GM12878 (cell line): Measurements from ENCODE around the gene FAM24B. TPM values are rescaled to one million over a fixed set of nuclear protein-coding genes. Genes with fewer than 3 reads are reported as not detected.

Experiments used
- ATAC-seq: fragments of 200-7000 bp; cut with Tn5 transposase; 3 replicates; pipeline ENCODE4 v1.9.1; 2020; ENCODE audit warnings: mild to moderate bottlenecking, moderate library complexity
- BruUV-seq: library from RNA; stranded (reverse); fragments of 400-500 nt; replicated peaks from 2 replicates; lab custom pipeline; 2021; lab: Mats Ljungman, UMichigan
- CTCF ChIA-PET: fragments of 300-600 bp; sonication (Branson Sonifier 250); formaldehyde crosslinking; extraction: SDS; loops from one replicate; lab custom pipeline; 2021; ENCODE audit warnings: inconsistent platforms; lab: Yijun Ruan, JAX
- POLR2A ChIA-PET: fragments of 350-600 bp; formaldehyde crosslinking; extraction: SDS; loops from one replicate; lab custom pipeline; 2021; ENCODE audit warnings: inconsistent platforms; lab: Charles Lee
- RAD21 ChIA-PET: fragments of 300-600 bp; sonication (Branson Sonifier 250); formaldehyde crosslinking; loops from one replicate; lab custom pipeline; 2023; ENCODE audit warnings: antibody characterized with exemption; ENCODE audit not compliant: unreplicated experiment; lab: Charles Lee
- SMC1A ChIA-PET: fragments of 300-600 bp; sonication (Branson Sonifier 250); formaldehyde crosslinking; loops from one replicate; lab custom pipeline; 2023; ENCODE audit not compliant: unreplicated experiment, uncharacterized antibody; lab: Charles Lee
- DNase-seq: peaks from one replicate; pipeline ENCODE4 v3.0.0-alpha.2; 2011; ENCODE audit warnings: low read depth, low spot score
- FAIRE-seq: peaks from 3 replicates; lab custom pipeline; 2011; peaks lifted over from hg19 to GRCh38; lab: Jason Lieb, UNC
- H2AFZ ChIP-seq: 2 replicates; pipeline ENCODE4 v1.6.0; 2011; ENCODE audit warnings: low read depth, low read length, control low read depth; ENCODE audit not compliant: control insufficient read depth
- H3K27ac ChIP-seq: 2 replicates; pipeline ENCODE4 v1.5.1; 2011; ENCODE audit warnings: control low read depth; ENCODE audit not compliant: control insufficient read depth, insufficient read depth
- H3K27me3 ChIP-seq, 2 experiments: replicated peaks in 1 of 2; 2 replicates each; pipeline versions ENCODE4 v1.6.0 to v1.6.1; 2011; ENCODE audit warnings: low read length in 1 of 2; ENCODE audit not compliant: control insufficient read depth in 2 of 2, insufficient read depth in 2 of 2
- H3K36me3 ChIP-seq, 2 experiments: 2 replicates each; pipeline ENCODE4 v1.5.1; 2011; ENCODE audit warnings: low read length in 1 of 2; ENCODE audit not compliant: control insufficient read depth in 2 of 2, insufficient read depth in 2 of 2
- H3K4me1 ChIP-seq: 2 replicates; pipeline ENCODE4 v1.6.1; 2011; ENCODE audit warnings: mild to moderate bottlenecking, low read length, moderate library complexity, mixed read lengths; ENCODE audit not compliant: control insufficient read depth, insufficient read depth
- H3K4me2 ChIP-seq: 2 replicates; pipeline ENCODE4 v1.6.0; 2011; ENCODE audit warnings: control low read depth; ENCODE audit not compliant: control insufficient read depth, insufficient read depth
- H3K4me3 ChIP-seq: fragments of 200-600 bp; sonication (generic); 2 replicates; pipeline ENCODE4 v1.5.1; 2016
- H3K79me2 ChIP-seq: 2 replicates; pipeline ENCODE4 v1.6.0; 2011; ENCODE audit warnings: low read length; ENCODE audit not compliant: control insufficient read depth, insufficient read depth
- H3K9ac ChIP-seq: 2 replicates; pipeline ENCODE4 v1.8.0; 2011; ENCODE audit warnings: low read length, control low read depth, mixed read lengths; ENCODE audit not compliant: control insufficient read depth, insufficient read depth
- H3K9me3 ChIP-seq: replicated peaks from 3 replicates; pipeline ENCODE4 v1.5.1; 2011; ENCODE audit warnings: mild to moderate bottlenecking, low read length; ENCODE audit not compliant: control insufficient read depth, insufficient read depth
- H4K20me1 ChIP-seq: 2 replicates; pipeline ENCODE4 v1.6.0; 2011; ENCODE audit not compliant: control insufficient read depth, insufficient read depth
- CREB1 ChIP-seq: IDR thresholded peaks from 2 replicates; pipeline ENCODE4 v1.6.1; 2012; ENCODE audit warnings: low read depth, mild to moderate bottlenecking, inconsistent platforms
- FOXK2 ChIP-seq: fragments of 450-650 bp; IDR thresholded peaks from 2 replicates; pipeline ENCODE4 v1.6.1; 2017; ENCODE audit warnings: mild to moderate bottlenecking, moderate library complexity
- HCFC1 ChIP-seq: fragments of 150-350 bp; IDR thresholded peaks from 2 replicates; pipeline ENCODE4 v1.6.1; 2014; ENCODE audit warnings: low read length
- IKZF2 ChIP-seq, 2 experiments: fragments of 450-650 bp; IDR thresholded peaks; 2 replicates each; pipeline ENCODE4 v1.6.1; 2017; ENCODE audit warnings: mild to moderate bottlenecking in 2 of 2, moderate library complexity in 2 of 2
- MTA2 ChIP-seq: fragments of 450-650 bp; IDR thresholded peaks from 2 replicates; pipeline ENCODE4 v1.6.1; 2016; ENCODE audit warnings: low read depth, mild to moderate bottlenecking, moderate library complexity
- MXI1 ChIP-seq: fragments of 150-350 bp; IDR thresholded peaks from 2 replicates; pipeline ENCODE4 v1.6.1; 2011; ENCODE audit warnings: low read depth, mild to moderate bottlenecking, inconsistent platforms, low read length, improper control_type of control experiment
- NBN ChIP-seq: fragments of 450-650 bp; IDR thresholded peaks from 2 replicates; pipeline ENCODE4 v1.6.1; 2016
- NR2C1 ChIP-seq: fragments of 450-650 bp; IDR thresholded peaks from 2 replicates; pipeline ENCODE4 v1.6.1; 2017; ENCODE audit warnings: antibody characterized with exemption, mild to moderate bottlenecking, moderate library complexity
- PML ChIP-seq: IDR thresholded peaks from 2 replicates; pipeline ENCODE4 v1.6.1; 2012; ENCODE audit warnings: low read length, inconsistent platforms
- POU2F2 ChIP-seq: IDR thresholded peaks from 3 replicates; pipeline ENCODE4 v1.6.1; 2011; ENCODE audit warnings: low read depth, mild to moderate bottlenecking, low read length, borderline replicate concordance
- RELA ChIP-seq: fragments of 450-650 bp; IDR thresholded peaks from 2 replicates; pipeline ENCODE4 v1.8.0; 2014; ENCODE audit warnings: borderline replicate concordance; ENCODE audit not compliant: partially characterized antibody
- SP1 ChIP-seq: IDR thresholded peaks from one replicate; pipeline ENCODE4 v1.6.1; 2011; ENCODE audit warnings: low read depth, low read length
- SRF ChIP-seq, 2 experiments: IDR thresholded peaks; 2 replicates each; pipeline ENCODE4 v1.6.1; 2011; ENCODE audit warnings: low read depth in 2 of 2, low read length in 2 of 2, mild to moderate bottlenecking in 1 of 2, moderate library complexity in 1 of 2
- TCF3 ChIP-seq: IDR thresholded peaks from 2 replicates; pipeline ENCODE4 v1.6.1; 2012; ENCODE audit warnings: low read depth, mild to moderate bottlenecking, low read length, borderline replicate concordance; ENCODE audit not compliant: insufficient read depth
- USF2 ChIP-seq: IDR thresholded peaks from 2 replicates; pipeline ENCODE4 v1.6.1; 2011; ENCODE audit warnings: low read depth, low read length, improper control_type of control experiment, borderline replicate concordance
- ZBTB40 ChIP-seq: fragments of 450-650 bp; IDR thresholded peaks from 2 replicates; pipeline ENCODE4 v1.6.1; 2016; ENCODE audit warnings: mild to moderate bottlenecking, moderate library complexity, borderline replicate concordance
- ZNF592 ChIP-seq: fragments of 450-650 bp; IDR thresholded peaks from 2 replicates; pipeline ENCODE4 v1.6.1; 2017; ENCODE audit warnings: mild to moderate bottlenecking, moderate library complexity
- WGBS: methylation state at CpG from one replicate; pipeline ENCODE4 v1.1.6; 2016; ENCODE audit warnings: low lambda C conversion rate; ENCODE audit not compliant: insufficient replicate concordance, insufficient coverage; ENCODE audit errors: missing lambda C conversion rate; 5-methylcytosine and 5-hydroxymethylcytosine counted together
- in situ Hi-C: fragments of 300-500 bp; cut with MboI; formaldehyde crosslinking; loops from 9 replicates; pipeline ENCODE4 v1.14.3; 2018; ENCODE audit warnings: mixed read lengths
- intact Hi-C: fragments of 100-400 bp; cut with micrococcal nuclease; formaldehyde crosslinking; loops from one replicate; pipeline ENCODE4 v1.14.2; 2022; ENCODE audit not compliant: unreplicated experiment
- polyA plus RNA-seq, 11 experiments: library from polyadenylated mRNA; depleted of rRNA in 4 of 11; unstranded in 6 of 11; stranded (reverse) in 5 of 11; fragments of >200 nt; fragmentation: Nextera tagmentation in 4 of 11; fragmentation: Illumina TruSeq in 1 of 11; extraction: Ambion mirVana in 4 of 11; extraction: Trizol in 1 of 11; gene quantifications; 1 replicate in 1 of 11; 2 replicates in 10 of 11; pipeline versions ENCODE4 v1.2.1 to v1.2.3, GENCODE V29; 2011 to 2016; ENCODE audit warnings: inconsistent platforms in 2 of 11, missing spikeins in 2 of 11, low read depth in 1 of 11
- total RNA-seq, 4 experiments: library from RNA; depleted of rRNA in 3 of 4; stranded (reverse); fragments of >200 nt in 3 of 4; fragmentation: Illumina TruSeq in 1 of 4; extraction: Trizol in 1 of 4; gene quantifications; 2 replicates each; pipeline versions ENCODE4 v1.2.1 to v1.2.3, GENCODE V29; 2013 to 2021

FAM24B gene
- total and polyA plus RNA-seq, 10 of the 15 experiments (the other 5 are each of a cell fraction or from before 2014, with no cell fraction given), result 4.8 to 15.3 (median 7.2) TPM

GRCh38 chr10:122822973-122823690 is 56.2 kb downstream of the FAM24B start:
- ChIA-PET RAD21 (no interaction called here), CTCF (no interaction called here)
- no peak; the same call in 2 of the 3 replicates for ATAC-seq
- TF ChIP-seq SRF (IDR thresholded peaks at IDR 0.05; ENCODE audit: low read depth in 2 of 2, low read length in 2 of 2) (no peak), FOXK2 (no peak), POU2F2 (no peak), ZNF592 (no peak), IKZF2 (IDR thresholded peaks at IDR 0.05) (no peak), SP1 (no peak), USF2 (no peak), NR2C1 (no peak), MTA2 (no peak), PML (no peak), MXI1 (no peak), ZBTB40 (no peak), NBN (no peak), RELA (no peak), CREB1 (no peak), TCF3 (no peak), HCFC1 (no peak)

More at GRCh38 chr10:122822973-122823690, 56.2 kb downstream of the FAM24B start:
- no peak for FAIRE-seq
- Histone ChIP-seq H3K36me3 (no peaks in the 10 kb centered on the region), H2AFZ (no peak overlapping the region), H3K27ac (no peak overlapping the region), H3K27me3 (no peaks in the 10 kb centered on the region; a peak in 1 of 4 replicates), H3K79me2 (no peaks in the 10 kb centered on the region), H3K9me3 (no peaks in the 10 kb centered on the region), H3K4me1 (no peaks in the 10 kb centered on the region), H3K4me2 (no peak overlapping the region), H4K20me1 (no peaks in the 10 kb centered on the region), H3K9ac (no peak overlapping the region), H3K4me3 (no peak overlapping the region)
- ChIA-PET SMC1A (no interaction called here), POLR2A (no interaction called here)
- no peak for DNase-seq
- in situ Hi-C loops, result no loop called here
- intact Hi-C loops, result no loop called here
- BruUV-seq, result no TSS peak
- 33% methylated on average over 11 of the region's 11 CpGs for WGBS
